GM10248 (cell line): ENCODE data around the gene ZNF57.
A peak's percentile ranks its signal among the peaks of the same experiment; 100 is the strongest.

Experiments used
- CTCF ChIA-PET: fragments of 300-600 bp; sonication (Branson Sonifier 250); formaldehyde crosslinking; extraction: SDS; loops from one replicate; lab custom pipeline; 2021; ENCODE audit warnings: antibody characterized with exemption; lab: Yijun Ruan, JAX
- POLR2A ChIA-PET: fragments of 350-650 bp; sonication (Branson Sonifier 250); formaldehyde crosslinking; extraction: SDS; loops from one replicate; lab custom pipeline; 2020; ENCODE audit warnings: antibody characterized with exemption; lab: Yijun Ruan, JAX
- DNase-seq: peaks from one replicate; pipeline ENCODE4 v3.0.0; 2012; ENCODE audit errors: extremely low spot score
- TF ChIP-seq, protein P1 (sequence below): IDR thresholded peaks from 2 replicates; pipeline ENCODE4 v1.5.1; 2012; ENCODE audit warnings: mild to moderate bottlenecking, low read depth; ENCODE audit errors: extremely low read depth, missing control alignments, control extremely low read depth

Gene ZNF57

DNA sequence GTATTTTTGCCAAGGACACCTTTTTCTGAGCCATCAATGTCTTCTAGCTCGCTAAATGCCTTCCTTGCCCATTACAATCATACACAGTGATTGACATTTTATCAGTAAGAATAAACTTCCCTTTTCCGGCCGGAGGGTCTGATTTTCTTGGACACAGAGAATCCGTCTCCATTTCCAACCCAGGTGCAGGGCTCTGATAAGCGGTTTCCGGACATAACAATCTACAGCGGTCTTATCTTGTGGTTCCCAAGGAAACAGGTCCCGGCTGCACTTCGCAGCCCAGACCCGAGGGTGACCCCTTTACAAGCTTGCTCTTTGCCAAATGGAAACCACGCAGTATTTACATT is 49.2 kb downstream of the ZNF57 start:
- DNase-seq = no peak
- ChIA-PET POLR2A (interaction anchor here (0.6 to 1.1 kb wide), 2 partner anchors 156 to 166 kb away, joined by 3 to 5 read pairs; no protein-coding TSS in a partner anchor), CTCF (interaction anchor here (0.6 to 4.9 kb wide), 38 partner anchors 9 to 353 kb away, joined by 3 to 77 read pairs (median 4); partner anchors contain the start of genes GNA15, THOP1, TLE6 and ZNF57)
- TF ChIP-seq, protein P1, sequence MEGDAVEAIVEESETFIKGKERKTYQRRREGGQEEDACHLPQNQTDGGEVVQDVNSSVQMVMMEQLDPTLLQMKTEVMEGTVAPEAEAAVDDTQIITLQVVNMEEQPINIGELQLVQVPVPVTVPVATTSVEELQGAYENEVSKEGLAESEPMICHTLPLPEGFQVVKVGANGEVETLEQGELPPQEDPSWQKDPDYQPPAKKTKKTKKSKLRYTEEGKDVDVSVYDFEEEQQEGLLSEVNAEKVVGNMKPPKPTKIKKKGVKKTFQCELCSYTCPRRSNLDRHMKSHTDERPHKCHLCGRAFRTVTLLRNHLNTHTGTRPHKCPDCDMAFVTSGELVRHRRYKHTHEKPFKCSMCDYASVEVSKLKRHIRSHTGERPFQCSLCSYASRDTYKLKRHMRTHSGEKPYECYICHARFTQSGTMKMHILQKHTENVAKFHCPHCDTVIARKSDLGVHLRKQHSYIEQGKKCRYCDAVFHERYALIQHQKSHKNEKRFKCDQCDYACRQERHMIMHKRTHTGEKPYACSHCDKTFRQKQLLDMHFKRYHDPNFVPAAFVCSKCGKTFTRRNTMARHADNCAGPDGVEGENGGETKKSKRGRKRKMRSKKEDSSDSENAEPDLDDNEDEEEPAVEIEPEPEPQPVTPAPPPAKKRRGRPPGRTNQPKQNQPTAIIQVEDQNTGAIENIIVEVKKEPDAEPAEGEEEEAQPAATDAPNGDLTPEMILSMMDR = no peak

DNA sequence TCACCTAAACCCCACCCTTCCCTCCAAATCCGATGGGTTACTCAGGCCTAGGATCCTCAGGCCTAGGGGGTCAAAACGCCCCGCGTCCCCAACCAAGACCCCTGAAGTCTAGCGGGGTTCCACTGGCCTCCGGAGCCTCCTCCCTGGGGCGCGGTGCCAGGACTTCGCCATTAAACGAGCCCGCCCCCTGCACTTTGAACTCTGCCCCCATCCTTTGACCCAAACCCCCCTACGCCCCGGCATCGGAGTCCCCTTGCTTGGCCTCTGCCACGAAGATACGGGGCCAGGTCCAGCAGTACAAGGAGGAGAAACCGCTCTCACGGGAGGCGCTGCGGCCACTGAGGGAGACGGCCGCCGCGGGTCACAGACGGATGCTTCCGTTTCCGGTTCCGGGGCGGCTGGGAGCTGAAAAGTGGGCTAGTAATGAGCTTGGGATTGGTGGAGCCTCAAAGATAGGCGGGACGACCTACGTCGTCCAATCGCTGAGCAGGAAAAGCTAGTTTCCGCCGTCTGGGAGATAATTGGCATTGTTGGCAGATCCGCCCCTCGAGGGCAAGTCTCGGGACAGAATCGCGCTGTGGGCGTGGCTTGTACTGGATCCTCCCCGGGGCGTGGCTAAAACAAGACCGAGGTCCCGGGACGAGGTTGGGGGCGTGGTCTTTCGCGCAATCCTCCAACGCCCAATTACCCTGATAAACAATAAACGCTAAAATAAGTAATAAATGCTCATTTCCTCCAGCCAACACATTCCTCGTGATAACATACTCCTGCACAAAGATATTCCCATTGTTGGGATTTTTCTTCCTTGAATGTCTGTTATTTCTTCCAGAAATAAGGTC is 49.8 kb downstream of the ZNF57 start:
- TF ChIP-seq, protein P1 = no peak
- peak; percentile 99 for DNase-seq
- ChIA-PET CTCF (interaction anchor here (0.6 to 4.9 kb wide), 44 partner anchors 10 to 1521 kb away, joined by 3 to 77 read pairs (median 4); partner anchors contain the start of genes GNA15, THOP1, TLE6 and ZNF57), POLR2A (interaction anchor here (0.6 to 1.1 kb wide), 11 partner anchors 26 to 355 kb away, joined by 3 to 5 read pairs (median 3); partner anchors contain the start of gene THOP1)

DNA sequence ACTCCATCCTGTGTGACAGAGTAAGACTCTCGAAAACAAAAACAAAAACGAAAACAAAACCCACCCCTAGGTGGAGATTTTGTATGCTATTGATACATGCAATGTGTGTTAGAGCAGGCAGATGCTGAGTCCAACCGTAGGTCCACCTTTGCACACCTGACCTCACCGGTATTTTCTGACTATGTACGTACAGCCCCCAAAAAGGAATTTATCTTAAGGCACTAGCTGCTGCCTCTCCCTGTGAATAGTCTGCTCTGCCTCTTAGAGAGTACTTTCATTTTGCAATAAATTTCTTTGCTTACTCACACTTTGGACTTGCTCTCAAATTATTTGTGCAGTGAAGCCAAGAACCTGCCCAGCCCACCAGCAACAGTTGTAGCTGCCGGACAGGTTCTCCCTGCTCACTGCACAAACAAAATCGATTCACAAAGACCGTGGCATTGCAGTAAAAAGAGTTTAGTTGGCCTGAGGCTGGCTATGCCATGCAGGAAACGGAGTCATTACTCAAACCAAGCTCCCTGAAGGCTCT is 52.3 kb downstream of the ZNF57 start:
- POLR2A ChIA-PET = interaction anchor here (0.6 kb wide), 1 partner anchor 545 kb away, joined by 3 read pairs; no protein-coding TSS in a partner anchor
- CTCF ChIA-PET = interaction anchor here (1.5 to 4.9 kb wide), 5 partner anchors 9 to 305 kb away, joined by 4 to 77 read pairs (median 10); no protein-coding TSS in a partner anchor
- TF ChIP-seq, protein P1 = no peak
- DNase-seq = no peak

DNA sequence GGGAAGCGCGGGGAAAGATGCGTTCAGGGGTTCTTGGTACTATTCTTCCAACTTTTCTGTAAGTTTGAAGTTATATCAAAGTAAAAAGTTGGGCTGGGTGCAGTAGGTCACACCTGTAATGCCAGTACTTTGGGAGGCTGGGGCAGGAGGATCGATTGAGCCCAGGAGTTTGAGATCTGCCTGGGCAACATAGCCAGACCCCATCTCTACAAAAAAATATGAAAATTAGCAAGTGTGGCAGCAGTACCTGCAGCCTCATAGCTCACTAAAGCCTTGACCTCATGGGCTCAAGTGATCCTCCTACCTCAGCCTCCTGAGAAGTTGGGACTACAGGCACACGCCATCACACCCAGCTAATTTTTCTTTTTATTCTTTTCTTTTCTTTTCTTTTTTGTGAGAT is 56.4 kb downstream of the ZNF57 start:
- DNase-seq = no peak
- TF ChIP-seq, protein P1 = no peak
- CTCF ChIA-PET = interaction anchor here (0.6 to 4.1 kb wide), 6 partner anchors 10 to 169 kb away, joined by 3 to 22 read pairs (median 3); no protein-coding TSS in a partner anchor
- POLR2A ChIA-PET = no interaction called here

DNA sequence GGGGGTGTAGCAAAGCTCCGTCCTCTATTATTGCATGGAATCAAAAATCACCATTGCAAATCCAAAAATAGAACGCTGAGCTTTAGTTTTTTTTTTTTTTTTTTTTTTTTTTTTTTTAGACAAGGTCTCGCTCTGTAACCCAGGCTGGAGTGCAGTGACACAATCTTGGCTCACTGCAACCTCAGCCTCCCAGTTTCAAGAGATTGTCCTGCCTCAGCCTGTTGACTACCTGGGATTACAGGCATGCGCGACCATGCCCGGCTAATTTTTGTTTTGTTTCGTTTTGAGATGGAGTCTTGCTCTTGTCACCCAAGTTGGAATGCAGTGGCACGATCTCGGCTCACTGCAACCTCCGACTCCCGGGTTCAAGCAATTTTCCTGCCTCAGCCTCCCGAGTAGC is 59.4 kb downstream of the ZNF57 start:
- ChIA-PET POLR2A (no interaction called here), CTCF (interaction anchor here (3.0 to 5.4 kb wide), 3 partner anchors 9 to 148 kb away, joined by 14 to 47 read pairs (median 41); no protein-coding TSS in a partner anchor)
- TF ChIP-seq, protein P1 = no peak
- DNase-seq = no peak

DNA sequence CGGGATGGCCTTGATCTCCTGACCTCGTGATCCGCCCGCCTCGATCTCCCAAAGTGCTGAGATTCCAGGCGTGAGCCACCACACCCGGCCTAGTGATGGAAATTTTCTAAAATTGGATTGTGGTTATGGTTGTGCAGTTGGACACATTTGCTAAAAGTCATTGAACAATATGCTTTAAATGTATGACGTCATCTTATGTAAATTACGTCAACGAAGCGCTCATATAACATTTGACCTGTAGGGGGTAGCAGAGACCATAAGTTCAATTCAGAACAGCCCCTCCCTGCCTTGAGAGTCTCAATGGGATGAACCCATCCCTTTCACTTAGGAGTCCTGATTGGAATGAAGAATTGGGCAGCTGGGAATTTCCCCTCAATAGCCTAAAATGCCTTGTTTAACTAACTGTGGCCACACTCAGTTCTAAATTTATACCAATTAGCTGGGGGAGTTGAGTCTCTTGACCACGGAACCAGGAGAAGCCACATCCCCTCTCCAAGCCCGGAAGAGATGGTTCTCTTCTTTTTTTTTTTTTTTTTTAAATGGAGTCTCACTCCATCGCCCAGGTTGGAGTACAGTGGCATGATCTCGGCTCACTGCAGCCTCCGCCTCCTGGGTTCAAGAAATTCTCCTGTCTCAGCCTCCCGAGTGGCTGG is 61.4 kb downstream of the ZNF57 start:
- DNase-seq = peak; percentile 72
- TF ChIP-seq, protein P1 = peak; percentile 60
- CTCF ChIA-PET = interaction anchor here (0.6 to 5.4 kb wide), 27 partner anchors 9 to 343 kb away, joined by 3 to 47 read pairs (median 5); no protein-coding TSS in a partner anchor
- POLR2A ChIA-PET = no interaction called here
